ENCODE measurements around the gene TJP3. TPM values are rescaled to one million over a fixed set of nuclear protein-coding genes. Genes with fewer than 3 reads are reported as not detected.

TJP3 gene
- total and polyA plus RNA-seq, 10 of the 15 experiments (the other 5 are each of a cell fraction or from before 2014, with no cell fraction given) = 0.04 to 1.2 (median 0.29) TPM; not detected in 6

GRCh38 chr19:3782903-3783302 is 74.7 kb downstream of the TJP3 start (continued):
- no peak for TF ChIP-seq BCL3 (IDR thresholded peaks at IDR 0.05; ENCODE audit: borderline replicate concordance, insufficient read depth, low read depth, low read length, poor library complexity, severe bottlenecking)
- no peak for TF ChIP-seq CTCF (IDR thresholded peaks at IDR 0.05 in 2 of 3, conservative IDR thresholded peaks at IDR 0.05 in 1 of 3; ENCODE audit: control insufficient read depth in 2 of 3, extremely low read depth in 1 of 3, insufficient read depth in 1 of 3, low read depth in 3 of 3, low read length in 3 of 3)
- no peak for TF ChIP-seq FOS (IDR thresholded peaks at IDR 0.05; ENCODE audit: borderline replicate concordance, extremely low read depth, insufficient read length)
- TF ChIP-seq ASH2L (IDR thresholded peaks at IDR 0.05; ENCODE audit: borderline replicate concordance, low read depth) = no peak

DNA sequence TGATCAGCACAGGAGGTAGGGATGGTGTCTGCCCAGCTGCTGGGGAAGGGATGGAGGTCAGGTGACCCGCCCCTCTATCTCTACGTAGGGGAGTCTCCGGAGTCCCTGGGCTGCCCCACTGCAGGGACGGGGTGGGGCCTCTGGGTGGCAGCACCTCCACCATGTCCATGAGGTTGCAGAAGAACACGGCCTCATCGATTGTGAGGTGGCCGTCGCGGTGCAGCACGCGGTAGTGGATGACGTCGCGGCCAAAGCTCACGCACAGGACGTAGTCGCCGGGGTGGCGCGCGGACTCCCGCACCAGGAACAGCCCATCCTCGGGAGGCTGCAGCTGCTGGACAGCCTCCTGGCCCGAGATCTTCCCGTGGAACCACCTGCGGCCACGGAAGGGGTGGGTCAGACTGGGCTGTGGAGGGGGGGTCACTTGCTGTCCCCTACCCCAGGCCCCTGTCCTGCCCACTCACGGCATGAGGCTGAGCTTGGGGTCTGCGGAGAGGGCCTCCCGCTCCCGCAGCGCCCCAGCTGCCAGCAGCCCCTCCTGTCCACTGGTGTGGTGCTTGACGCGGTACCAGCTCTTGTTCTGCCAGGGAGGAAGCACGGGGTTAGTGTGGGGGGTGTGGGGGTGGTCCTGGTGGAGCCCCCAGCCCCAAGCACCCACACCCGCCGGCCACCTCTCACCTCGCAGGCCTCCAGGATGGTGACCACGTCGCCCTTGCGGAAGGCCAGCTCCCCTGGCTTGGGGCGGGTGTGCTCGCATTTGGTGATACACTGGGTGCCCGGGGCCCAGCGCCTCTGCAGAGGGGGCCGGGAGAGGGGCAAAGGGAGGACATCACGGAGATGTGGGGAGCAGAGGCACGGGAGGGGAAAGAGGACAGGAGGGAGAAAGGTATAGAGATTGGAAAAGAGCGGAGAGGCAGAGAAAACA is 75.7 kb downstream of the TJP3 start:
- Histone ChIP-seq H3K4me3 (no peak overlapping the region), H3K9ac (ENCODE audit: control insufficient read depth, insufficient read depth, low read length) (no peak overlapping the region), H3K4me1 (ENCODE audit: control insufficient read depth, insufficient read depth, low read length) (no peaks in the 10 kb centered on the region), H3K4me2 (ENCODE audit: control insufficient read depth, insufficient read depth) (no peak overlapping the region), H3K79me2 (ENCODE audit: control insufficient read depth, insufficient read depth, low read length) (no peaks in the 10 kb centered on the region), H3K27me3 (replicated peaks in 1 of 2; ENCODE audit: control insufficient read depth in 2 of 2, insufficient read depth in 2 of 2, low read length in 1 of 2) (no peaks in the 10 kb centered on the region; a peak in 1 of 4 replicates), H2AFZ (ENCODE audit: control insufficient read depth, low read depth, low read length) (no peak overlapping the region), H3K9me3 (replicated peaks; ENCODE audit: control insufficient read depth, insufficient read depth, low read length) (no peaks in the 10 kb centered on the region; the same call in 2 of the 3 replicates), H3K36me3 (ENCODE audit: control insufficient read depth in 2 of 2, insufficient read depth in 2 of 2, low read length in 1 of 2) (no peaks in the 10 kb centered on the region; a peak in 1 of 4 replicates), H3K27ac (ENCODE audit: control insufficient read depth, insufficient read depth) (no peak overlapping the region), H4K20me1 (ENCODE audit: control insufficient read depth, insufficient read depth) (no peaks in the 10 kb centered on the region)
- BruUV-seq (replicated peaks) = no TSS peak
- in situ Hi-C loops (cut with MboI) = no loop called here
- DNase-seq (ENCODE audit: low read depth, low spot score) (no peak), FAIRE-seq (no peak), ATAC-seq (no peak)
- ChIA-PET CTCF (no interaction called here), SMC1A (ENCODE audit: uncharacterized antibody, unreplicated experiment) (no interaction called here), POLR2A (no interaction called here), RAD21 (ENCODE audit: unreplicated experiment) (no interaction called here)
- TF ChIP-seq CTCF (IDR thresholded peaks at IDR 0.05 in 2 of 3, conservative IDR thresholded peaks at IDR 0.05 in 1 of 3; ENCODE audit: control insufficient read depth in 2 of 3, extremely low read depth in 1 of 3, insufficient read depth in 1 of 3, low read depth in 3 of 3, low read length in 3 of 3) (peak; percentile 11 to 23 (median 22); a peak in 1 of 6 replicates), SMC3 (IDR thresholded peaks at IDR 0.05; ENCODE audit: borderline replicate concordance, low read length) (peak; percentile 18; the same call in 1 of the 2 replicates), RAD21 (IDR thresholded peaks at IDR 0.05; ENCODE audit: insufficient read depth, low read depth, low read length) (peak; percentile 36), MXI1 (IDR thresholded peaks at IDR 0.05; ENCODE audit: low read depth, low read length) (no peak)
- 71% methylated on average over 46 of the region's 49 CpGs for WGBS (ENCODE audit: insufficient coverage, insufficient replicate concordance, low lambda C conversion rate, missing lambda C conversion rate)
- intact Hi-C loops (cut with micrococcal nuclease; ENCODE audit: unreplicated experiment) = no loop called here

Measured in GM12878 (cell line).